GM13977 (cell line): ENCODE measurements around the gene ARHGEF28.

Source experiments
- DNase-seq: peaks from one replicate; pipeline ENCODE4 v3.0.0; 2012; ENCODE audit warnings: low spot score
- in situ Hi-C: fragments of 300-500 bp; cut with MboI; formaldehyde crosslinking; loops from one replicate; pipeline ENCODE4 v1.12.0; 2022; ENCODE audit warnings: low sequenced_read_pairs, low pct_unique_long_range_greater_than_20kb, mixed read lengths, inconsistent platforms; ENCODE audit not compliant: unreplicated experiment
- TF ChIP-seq, protein P1 (sequence below): IDR thresholded peaks from 2 replicates; pipeline ENCODE4 v1.5.1; 2012; ENCODE audit warnings: mild to moderate bottlenecking, control low read depth; ENCODE audit not compliant: insufficient read depth; ENCODE audit errors: extremely low read depth, missing control alignments

ARHGEF28 gene

DNA sequence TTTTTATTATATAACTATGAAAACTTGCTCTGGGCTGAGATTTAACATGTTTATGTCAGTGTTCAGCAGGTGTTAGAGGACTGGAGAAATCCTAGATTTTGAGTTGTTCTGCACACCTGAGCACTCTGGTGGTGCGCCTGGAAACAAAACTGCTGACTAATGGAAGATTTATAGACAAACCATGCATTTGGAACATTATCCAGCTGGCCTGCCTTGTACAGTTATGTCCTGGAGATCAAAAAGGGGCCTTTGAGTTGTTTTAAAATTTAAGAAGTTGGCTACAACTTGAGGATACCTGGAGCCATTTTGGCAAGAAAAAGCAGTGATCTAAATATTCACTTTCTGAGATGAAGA, 5.7 kb upstream of the ARHGEF28 start:
- in situ Hi-C loops = no loop called here
- no peak for DNase-seq
- TF ChIP-seq, protein P1, sequence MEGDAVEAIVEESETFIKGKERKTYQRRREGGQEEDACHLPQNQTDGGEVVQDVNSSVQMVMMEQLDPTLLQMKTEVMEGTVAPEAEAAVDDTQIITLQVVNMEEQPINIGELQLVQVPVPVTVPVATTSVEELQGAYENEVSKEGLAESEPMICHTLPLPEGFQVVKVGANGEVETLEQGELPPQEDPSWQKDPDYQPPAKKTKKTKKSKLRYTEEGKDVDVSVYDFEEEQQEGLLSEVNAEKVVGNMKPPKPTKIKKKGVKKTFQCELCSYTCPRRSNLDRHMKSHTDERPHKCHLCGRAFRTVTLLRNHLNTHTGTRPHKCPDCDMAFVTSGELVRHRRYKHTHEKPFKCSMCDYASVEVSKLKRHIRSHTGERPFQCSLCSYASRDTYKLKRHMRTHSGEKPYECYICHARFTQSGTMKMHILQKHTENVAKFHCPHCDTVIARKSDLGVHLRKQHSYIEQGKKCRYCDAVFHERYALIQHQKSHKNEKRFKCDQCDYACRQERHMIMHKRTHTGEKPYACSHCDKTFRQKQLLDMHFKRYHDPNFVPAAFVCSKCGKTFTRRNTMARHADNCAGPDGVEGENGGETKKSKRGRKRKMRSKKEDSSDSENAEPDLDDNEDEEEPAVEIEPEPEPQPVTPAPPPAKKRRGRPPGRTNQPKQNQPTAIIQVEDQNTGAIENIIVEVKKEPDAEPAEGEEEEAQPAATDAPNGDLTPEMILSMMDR = no peak

DNA sequence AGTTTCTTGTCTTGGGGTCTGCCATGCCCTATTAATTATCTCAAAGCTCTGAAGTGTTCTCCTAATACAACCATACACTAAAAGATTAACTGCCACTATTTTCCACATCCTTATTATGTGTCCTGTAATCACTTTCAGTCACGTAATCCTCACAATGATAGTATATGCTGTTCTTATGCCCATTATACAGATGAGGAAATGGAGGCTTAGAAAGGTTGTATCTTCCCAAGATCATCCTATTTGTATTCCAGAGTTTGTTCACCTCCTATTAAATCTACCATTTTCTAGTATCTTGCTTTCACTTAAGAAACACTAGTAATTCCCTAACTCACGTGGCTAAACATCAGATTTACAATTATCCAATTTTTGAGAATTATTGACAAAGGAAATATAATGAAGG, 2.9 kb upstream of the ARHGEF28 start:
- no peak for DNase-seq
- in situ Hi-C loops = no loop called here
- TF ChIP-seq, protein P1 = no peak

DNA sequence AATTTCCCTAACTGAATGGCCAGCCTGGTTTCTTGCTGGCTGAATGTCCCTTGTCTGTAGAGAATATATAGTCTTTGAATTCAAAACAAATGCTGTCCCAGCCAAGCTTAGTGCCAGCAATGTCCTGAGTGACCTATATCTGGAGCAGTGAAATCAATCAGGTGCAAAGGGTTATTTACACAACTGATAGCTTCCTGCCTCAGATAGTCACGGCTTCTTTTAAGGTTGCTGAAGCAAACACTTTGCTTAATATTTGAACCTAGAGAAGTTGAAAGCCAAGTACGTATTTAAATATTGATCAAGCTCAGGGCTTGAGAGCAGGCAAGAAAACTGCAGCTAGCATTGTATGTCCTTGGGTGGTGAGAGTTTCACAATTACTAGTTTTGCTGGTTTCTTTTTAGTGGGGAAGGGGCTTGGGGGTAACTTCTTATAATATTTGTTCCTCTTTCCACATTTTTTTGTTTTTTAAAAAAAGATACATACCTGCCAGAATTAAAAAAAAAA, 2.0 kb upstream of the ARHGEF28 start:
- in situ Hi-C loops = no loop called here
- DNase-seq = no peak
- TF ChIP-seq, protein P1 = no peak

GRCh38 chr5:73624888-73625287, 1.1 kb upstream of the ARHGEF28 start:
- TF ChIP-seq, protein P1 = no peak
- in situ Hi-C loops = no loop called here
- no peak for DNase-seq

GRCh38 chr5:73625372-73625943, 538 bp upstream of the ARHGEF28 start:
- in situ Hi-C loops = no loop called here
- TF ChIP-seq, protein P1 = no peak
- DNase-seq = no peak

DNA sequence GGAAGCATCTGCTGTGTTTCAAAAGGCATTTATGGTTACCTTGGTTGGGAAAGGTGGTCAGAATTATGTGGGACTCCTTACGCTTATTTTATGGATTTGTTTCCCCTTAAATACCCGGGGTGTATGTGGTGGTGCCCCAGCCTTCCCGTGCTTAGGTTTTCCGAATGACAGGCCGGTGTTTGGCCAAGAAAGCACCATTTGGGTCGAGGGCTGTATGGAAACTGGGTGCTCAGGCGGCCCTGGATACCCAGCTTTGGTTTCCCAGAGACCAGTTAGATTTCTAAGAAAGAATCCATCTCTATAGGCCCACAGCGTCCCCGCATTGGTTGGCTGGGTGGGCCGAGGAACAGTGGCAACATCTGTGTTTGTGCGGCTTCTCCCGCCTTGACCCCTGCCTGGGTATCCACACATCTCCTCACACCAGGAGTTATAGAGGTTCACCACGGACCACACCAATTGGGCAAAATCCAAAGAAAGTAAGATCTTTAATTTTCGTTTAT, 868 bp downstream of the ARHGEF28 start:
- in situ Hi-C loops = no loop called here
- TF ChIP-seq, protein P1 = no peak
- DNase-seq = no peak
